Gastrocnemius medialis (tissue), 4 donors: Measurements from ENCODE around the gene DDR2. TPM values are rescaled to one million over a fixed set of nuclear protein-coding genes. Genes with fewer than 3 reads are reported as not detected.

ENCODE experiments used
- ATAC-seq, 2 donors: fragments of 150-250 bp; one replicate each; pipeline ENCODE4 v1.9.1; 2016
- DNase-seq, 2 donors: peaks; one replicate each; pipeline ENCODE4 v3.0.0-alpha.2; 2019
- H3K27ac ChIP-seq, 4 donors: fragments of 200-600 bp; sonication (generic); 1 replicate in 1 of 4; 2 replicates in 3 of 4; pipeline ENCODE4 v1.5.1; 2016 to 2018; ENCODE audit warnings: mild to moderate bottlenecking in 2 of 4, moderate library complexity in 1 of 4
- H3K27me3 ChIP-seq, 3 donors: fragments of 200-600 bp; sonication (generic) in 2 of 3; 1 replicate in 1 of 3; 2 replicates in 2 of 3; pipeline versions ENCODE4 v1.5.1 to v1.6.0; 2016 to 2019; ENCODE audit warnings: mild to moderate bottlenecking in 1 of 3, moderate library complexity in 1 of 3
- H3K36me3 ChIP-seq, 2 donors: fragments of 200-600 bp; sonication (generic) in 1 of 2; one replicate each; pipeline ENCODE4 v1.5.1; 2017 to 2018
- H3K4me1 ChIP-seq, 2 donors: fragments of 200-600 bp; sonication (generic) in 1 of 2; one replicate each; pipeline ENCODE4 v1.5.1; 2016 to 2017; ENCODE audit warnings: mild to moderate bottlenecking in 2 of 2
- H3K4me3 ChIP-seq, 4 donors: fragments of 200-600 bp; sonication (generic) in 3 of 4; 1 replicate in 1 of 4; 2 replicates in 3 of 4; pipeline ENCODE4 v1.5.1; 2016 to 2019; ENCODE audit warnings: mild to moderate bottlenecking in 2 of 4
- H3K9me3 ChIP-seq, 3 donors: fragments of 200-600 bp; sonication (generic) in 2 of 3; 1 replicate in 1 of 3; 2 replicates in 2 of 3; pipeline ENCODE4 v1.5.1; 2016 to 2019
- POLR2A ChIP-seq, 2 donors: fragments of 450-650 bp; IDR thresholded peaks; one replicate each; pipeline ENCODE4 v1.6.1; 2017; ENCODE audit warnings: antibody characterized with exemption in 2 of 2, mild to moderate bottlenecking in 2 of 2, moderate library complexity in 2 of 2
- in situ Hi-C, 4 donors: fragments of 200-750 bp; cut with MboI; loops; one replicate each; pipeline versions ENCODE4 v1.15.0 to v1.8.0; 2017; ENCODE audit warnings: low sequenced_read_pairs in 4 of 4
- intact Hi-C: fragments of 100-400 bp; cut with DNase I; formaldehyde crosslinking; loops from one replicate; pipeline ENCODE4 v1.15.1; 2023; ENCODE audit warnings: low total_unique reads
- total RNA-seq, 4 donors: library from RNA; depleted of rRNA; stranded (reverse); fragments of >200 nt; gene quantifications; one replicate each; pipeline versions ENCODE4 v1.1.0 to v1.2.3, GENCODE V29; 2016
- TF ChIP-seq, protein P1 (sequence below), 5 experiments: fragments of 450-650 bp in 3 of 5; fragments of 200-600 bp in 2 of 5; sonication (generic) in 2 of 5; IDR thresholded peaks in 4 of 5; conservative IDR thresholded peaks in 1 of 5; 1 replicate in 4 of 5; 2 replicates in 1 of 5; pipeline ENCODE4 v1.5.1; 2016 to 2019; ENCODE audit warnings: antibody characterized with exemption in 5 of 5, mild to moderate bottlenecking in 3 of 5, moderate library complexity in 3 of 5

The DDR2 gene
- total RNA-seq, 4 donors from 2014 or later = 9.8 to 15.4 (median 10.6) TPM

DNA sequence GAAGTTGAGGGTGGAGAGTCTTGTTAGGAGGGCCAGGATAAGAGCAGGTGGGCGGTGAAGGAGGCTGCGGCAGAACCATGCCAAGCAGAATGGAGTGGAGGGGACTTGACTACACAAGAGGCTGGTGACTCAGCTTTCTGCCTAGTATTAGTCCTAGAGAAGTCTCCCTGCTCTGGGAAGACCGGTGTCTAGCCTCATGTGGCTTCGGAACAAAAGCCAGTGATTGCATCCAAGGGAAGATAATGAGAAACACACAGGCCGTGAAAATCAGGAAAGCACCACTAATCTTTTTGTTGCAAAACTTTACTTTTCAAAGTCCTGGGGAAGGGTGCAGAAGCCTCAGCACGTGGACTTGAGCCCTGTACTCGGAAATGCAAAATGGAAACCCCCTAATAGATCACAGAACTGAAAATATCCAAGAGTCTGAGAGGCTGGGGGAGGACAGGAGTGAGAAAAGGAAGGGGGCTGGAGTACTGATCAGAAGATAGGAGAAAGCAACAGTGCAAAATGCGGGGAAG, 31.4 kb downstream of the DDR2 start:
- intact Hi-C loops = no loop called here
- no peak overlapping the region for H3K4me3 ChIP-seq
- H3K27me3 ChIP-seq = no peaks in the 10 kb centered on the region
- H3K36me3 ChIP-seq = no peaks in the 10 kb centered on the region
- ATAC-seq (peak; percentile 66 to 90), DNase-seq (peak; percentile 21 to 22)
- H3K4me1 ChIP-seq = peaks cover 0 to 6% of the 10 kb centered on the region in 2 donors
- TF ChIP-seq POLR2A (IDR thresholded peaks at IDR 0.05) = no peak
- TF ChIP-seq, protein P1, sequence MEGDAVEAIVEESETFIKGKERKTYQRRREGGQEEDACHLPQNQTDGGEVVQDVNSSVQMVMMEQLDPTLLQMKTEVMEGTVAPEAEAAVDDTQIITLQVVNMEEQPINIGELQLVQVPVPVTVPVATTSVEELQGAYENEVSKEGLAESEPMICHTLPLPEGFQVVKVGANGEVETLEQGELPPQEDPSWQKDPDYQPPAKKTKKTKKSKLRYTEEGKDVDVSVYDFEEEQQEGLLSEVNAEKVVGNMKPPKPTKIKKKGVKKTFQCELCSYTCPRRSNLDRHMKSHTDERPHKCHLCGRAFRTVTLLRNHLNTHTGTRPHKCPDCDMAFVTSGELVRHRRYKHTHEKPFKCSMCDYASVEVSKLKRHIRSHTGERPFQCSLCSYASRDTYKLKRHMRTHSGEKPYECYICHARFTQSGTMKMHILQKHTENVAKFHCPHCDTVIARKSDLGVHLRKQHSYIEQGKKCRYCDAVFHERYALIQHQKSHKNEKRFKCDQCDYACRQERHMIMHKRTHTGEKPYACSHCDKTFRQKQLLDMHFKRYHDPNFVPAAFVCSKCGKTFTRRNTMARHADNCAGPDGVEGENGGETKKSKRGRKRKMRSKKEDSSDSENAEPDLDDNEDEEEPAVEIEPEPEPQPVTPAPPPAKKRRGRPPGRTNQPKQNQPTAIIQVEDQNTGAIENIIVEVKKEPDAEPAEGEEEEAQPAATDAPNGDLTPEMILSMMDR (IDR thresholded peaks at IDR 0.05 in 4 of 5, conservative IDR thresholded peaks at IDR 0.05 in 1 of 5) = no peak
- in situ Hi-C loops = no loop called here
- no peaks in the 10 kb centered on the region for H3K9me3 ChIP-seq
- no peak overlapping the region for H3K27ac ChIP-seq

DNA sequence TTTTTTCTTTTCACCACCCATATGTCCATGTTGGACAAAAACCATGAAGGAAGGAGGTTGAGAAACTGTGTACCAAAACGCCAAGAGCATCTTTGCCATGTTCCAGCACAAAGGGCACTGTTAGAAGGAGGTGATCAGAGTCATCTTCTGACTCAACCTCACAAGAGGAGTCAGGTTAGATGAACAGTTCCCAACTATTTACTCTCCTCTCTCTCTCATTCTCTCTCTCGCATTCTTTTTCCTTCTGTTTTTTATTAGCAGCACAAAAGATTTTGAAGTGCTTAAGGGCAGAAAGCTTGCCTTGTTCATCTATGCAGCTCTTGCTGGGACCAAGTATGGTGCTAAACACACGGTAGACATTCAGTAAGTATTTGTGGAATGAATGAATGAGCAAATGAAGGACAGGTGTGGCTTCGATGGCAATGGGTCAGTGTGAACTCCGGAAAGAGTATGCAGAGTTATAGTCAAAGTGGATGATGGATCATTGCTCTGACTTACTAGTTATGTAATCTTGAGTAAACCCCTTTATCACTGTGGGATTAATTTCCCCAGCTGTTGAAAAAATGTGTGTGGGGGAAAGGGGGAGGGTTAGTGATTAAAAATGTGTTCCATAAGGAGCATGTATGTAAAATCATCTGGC, 33.9 kb downstream of the DDR2 start:
- Histone ChIP-seq H3K36me3 (no peaks in the 10 kb centered on the region), H3K27me3 (no peaks in the 10 kb centered on the region), H3K4me1 (peaks cover 0 to 6% of the 10 kb centered on the region in 2 donors), H3K9me3 (no peaks in the 10 kb centered on the region), H3K4me3 (no peak overlapping the region), H3K27ac (no peak overlapping the region)
- in situ Hi-C loops (no loop called here), intact Hi-C loops (no loop called here)
- no peak for TF ChIP-seq POLR2A (IDR thresholded peaks at IDR 0.05)
- no peak for ATAC-seq
- DNase-seq = no peak

DNA sequence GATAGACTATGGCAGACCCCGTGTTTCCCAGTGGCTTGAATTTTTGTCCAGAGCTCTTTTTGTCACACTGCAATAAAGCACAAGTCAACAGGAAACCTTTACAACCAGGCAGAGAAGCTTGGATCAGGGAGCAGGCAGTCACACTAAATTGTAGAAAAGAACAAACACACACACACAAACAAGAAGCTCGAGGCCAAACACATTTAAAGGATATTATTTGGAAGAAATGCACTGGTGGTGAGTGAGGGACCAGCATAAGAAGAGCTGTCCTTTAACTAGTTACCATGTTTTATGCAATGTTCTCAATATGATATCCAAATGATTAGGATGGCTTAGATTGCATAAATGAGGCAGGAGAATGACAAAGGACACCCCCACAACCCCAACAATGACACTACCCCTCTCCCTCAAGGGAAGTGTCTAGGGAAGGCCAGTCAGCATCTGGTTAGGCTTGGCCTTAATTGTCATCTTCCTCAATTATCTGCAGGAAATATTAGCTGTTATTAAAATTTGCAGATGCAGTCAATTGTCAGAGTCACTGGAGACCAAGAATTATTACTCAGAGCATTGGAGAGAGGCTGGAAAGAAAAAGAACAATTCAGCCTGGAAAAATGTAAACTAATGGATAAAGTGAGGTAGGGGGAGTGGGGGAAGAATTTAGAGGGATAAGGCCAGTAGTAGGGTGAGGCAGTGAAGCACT, 35.3 kb downstream of the DDR2 start:
- H3K4me1 ChIP-seq = peaks cover 8 to 12% of the 10 kb centered on the region in 2 donors
- TF ChIP-seq POLR2A (IDR thresholded peaks at IDR 0.05) = no peak
- TF ChIP-seq, protein P1 (IDR thresholded peaks at IDR 0.05 in 4 of 5, conservative IDR thresholded peaks at IDR 0.05 in 1 of 5) = no peak
- in situ Hi-C loops = no loop called here

DNA sequence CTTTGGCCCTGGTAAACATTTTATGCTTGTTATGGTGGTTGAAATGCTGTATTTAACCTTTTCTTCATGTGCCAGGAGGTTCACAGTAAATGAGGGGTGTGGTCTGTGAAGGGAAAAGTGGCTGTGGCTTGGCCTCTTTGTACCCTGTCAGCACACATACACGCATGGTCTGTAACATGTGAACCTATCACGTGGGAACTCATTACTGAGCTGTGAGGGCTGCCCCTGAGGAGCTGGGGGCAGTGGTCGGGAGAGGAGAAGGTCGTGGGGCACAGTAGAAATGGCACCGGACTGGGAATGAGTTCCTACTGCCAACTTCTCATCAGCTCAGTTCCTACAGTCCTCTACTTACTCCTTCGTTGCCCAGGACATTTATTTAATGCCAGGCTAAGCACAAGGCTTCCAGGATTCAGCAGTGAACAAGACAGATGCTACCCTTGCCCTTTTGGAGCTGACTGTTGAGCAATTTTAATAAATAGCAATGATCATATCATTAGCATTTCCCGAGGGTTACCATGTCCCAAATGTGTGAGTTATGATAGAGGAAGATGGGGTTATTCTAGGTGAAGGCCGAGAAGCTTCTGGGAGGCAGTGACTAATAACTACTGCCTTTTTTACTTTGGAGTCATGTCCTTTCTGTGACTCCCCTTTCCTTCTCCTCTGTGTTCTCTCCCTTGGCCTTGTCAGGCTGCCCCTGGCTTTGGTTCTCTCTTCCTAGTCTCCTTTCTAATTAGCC, 38.8 kb downstream of the DDR2 start:
- H3K27ac ChIP-seq = peak overlapping the region; percentile 34 to 69 (median 58)
- peaks cover 9 to 12% of the 10 kb centered on the region in 2 donors for H3K4me1 ChIP-seq
- intact Hi-C loops = no loop called here

More for the DNA sequence above, 35.3 kb downstream of the DDR2 start:
- H3K27ac ChIP-seq = no peak overlapping the region
- H3K36me3 ChIP-seq = no peaks in the 10 kb centered on the region
- no peak for ATAC-seq
- H3K27me3 ChIP-seq = no peaks in the 10 kb centered on the region
- intact Hi-C loops = no loop called here
- no peaks in the 10 kb centered on the region for H3K9me3 ChIP-seq
- DNase-seq = no peak
- no peak overlapping the region for H3K4me3 ChIP-seq

More for the DNA sequence above, 38.8 kb downstream of the DDR2 start:
- ATAC-seq = peak; percentile 73 to 86
- no peaks in the 10 kb centered on the region for H3K9me3 ChIP-seq
- no peak for TF ChIP-seq POLR2A (IDR thresholded peaks at IDR 0.05)
- TF ChIP-seq, protein P1 (IDR thresholded peaks at IDR 0.05 in 4 of 5, conservative IDR thresholded peaks at IDR 0.05 in 1 of 5) = no peak
- in situ Hi-C loops = no loop called here
- DNase-seq = peak in 1 of 2 donors; percentile 25
- H3K36me3 ChIP-seq = no peaks in the 10 kb centered on the region
- H3K27me3 ChIP-seq = no peaks in the 10 kb centered on the region
- H3K4me3 ChIP-seq = no peak overlapping the region
